Measurements from ENCODE around the gene TMIE.

TMIE gene

DNA sequence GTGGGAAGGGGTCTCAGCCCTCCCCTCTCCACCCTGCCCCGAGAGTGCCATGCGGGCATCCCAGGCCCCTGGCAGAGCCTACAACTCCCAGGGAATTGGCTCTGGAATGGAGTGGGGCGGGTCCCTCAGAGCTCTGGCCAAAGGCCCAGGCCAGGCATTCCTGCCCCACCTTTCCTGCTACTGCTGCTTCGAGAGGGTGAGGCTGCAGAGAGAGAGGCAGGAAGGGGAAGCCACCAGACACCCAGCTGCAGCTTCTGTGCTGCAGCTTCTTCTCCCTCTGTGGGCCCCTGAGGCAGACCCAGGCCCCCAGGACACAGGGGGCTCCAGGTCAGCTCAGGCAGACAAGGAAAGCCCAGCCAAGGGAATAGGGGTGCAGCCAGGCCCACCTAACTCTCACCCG lies 10.4 kb upstream of the TMIE start:
- Histone ChIP-seq H3K27me3 (ENCODE audit: control insufficient read depth, low read length) (peaks cover 22% of the 10 kb centered on the region), H4K20me1 (ENCODE audit: control insufficient read depth, insufficient read depth, low read depth, low read length) (no peaks in the 10 kb centered on the region), H3K4me2 (ENCODE audit: low read length) (no peak overlapping the region), H3K4me1 (ENCODE audit: control insufficient read depth, low read length) (peaks cover 25% of the 10 kb centered on the region), H3K79me2 (ENCODE audit: control insufficient read depth, low read length) (no peaks in the 10 kb centered on the region), H3K9me2 (replicated peaks; ENCODE audit: control insufficient read depth, low read length) (no peaks in the 10 kb centered on the region), H3K36me3 (ENCODE audit: control insufficient read depth, low read length) (no peaks in the 10 kb centered on the region), H3K4me3 (ENCODE audit: low read length) (no peak overlapping the region), H3K27ac (ENCODE audit: low read depth, low read length) (no peak overlapping the region), H3K9me3 (ENCODE audit: control insufficient read depth, insufficient read depth, low read length) (no peaks in the 10 kb centered on the region), H3F3A (ENCODE audit: control insufficient read depth, insufficient read depth) (no peaks in the 10 kb centered on the region)
- TF ChIP-seq CTCF (IDR thresholded peaks at IDR 0.05; ENCODE audit: low read depth, low read length, poor library complexity, severe bottlenecking) = no peak

DNA sequence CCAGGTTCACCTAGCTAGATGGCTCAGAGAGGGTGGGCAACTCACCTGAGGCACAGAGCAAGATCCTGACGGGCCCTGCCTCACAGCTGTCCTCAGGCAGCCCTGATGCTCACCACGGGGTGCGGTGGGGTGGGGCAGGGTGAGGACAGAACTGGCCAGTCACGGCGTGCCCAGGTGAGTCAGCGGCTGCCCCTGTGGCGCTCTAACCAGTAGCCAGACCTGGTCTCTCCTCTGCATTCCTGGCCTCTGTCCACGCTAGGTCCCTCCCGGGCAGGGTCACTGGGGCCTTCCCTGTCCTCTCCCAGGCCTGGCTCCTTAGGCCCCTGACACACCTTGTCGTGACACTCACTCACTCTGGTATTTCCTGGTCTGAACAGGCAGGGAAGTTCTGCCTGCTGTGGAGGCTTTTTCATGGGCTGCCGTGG lies 8.6 kb upstream of the TMIE start:
- H3K36me3 ChIP-seq (ENCODE audit: control insufficient read depth, low read length) = no peaks in the 10 kb centered on the region
- H3K27ac ChIP-seq (ENCODE audit: low read depth, low read length) = no peak overlapping the region
- H3K4me2 ChIP-seq (ENCODE audit: low read length) = peak overlapping the region; percentile 69
- H4K20me1 ChIP-seq (ENCODE audit: control insufficient read depth, insufficient read depth, low read depth, low read length) = no peaks in the 10 kb centered on the region
- 0 out of 2 replicates have a peak overlapping the region, but pooled peaks have one; percentile 63 for H3K4me3 ChIP-seq (ENCODE audit: low read length)
- H3K79me2 ChIP-seq (ENCODE audit: control insufficient read depth, low read length) = no peaks in the 10 kb centered on the region
- H3K4me1 ChIP-seq (ENCODE audit: control insufficient read depth, low read length) = peaks cover 29% of the 10 kb centered on the region
- no peaks in the 10 kb centered on the region for H3K9me2 ChIP-seq (replicated peaks; ENCODE audit: control insufficient read depth, low read length)
- H3F3A ChIP-seq (ENCODE audit: control insufficient read depth, insufficient read depth) = no peaks in the 10 kb centered on the region
- peaks cover 22% of the 10 kb centered on the region for H3K27me3 ChIP-seq (ENCODE audit: control insufficient read depth, low read length)
- H3K9me3 ChIP-seq (ENCODE audit: control insufficient read depth, insufficient read depth, low read length) = no peaks in the 10 kb centered on the region
- no peak for TF ChIP-seq EZH2phosphoT487 (IDR thresholded peaks at IDR 0.05; ENCODE audit: borderline replicate concordance, low read length)
- no peak for TF ChIP-seq CTCF (IDR thresholded peaks at IDR 0.05; ENCODE audit: low read depth, low read length, poor library complexity, severe bottlenecking)

DNA sequence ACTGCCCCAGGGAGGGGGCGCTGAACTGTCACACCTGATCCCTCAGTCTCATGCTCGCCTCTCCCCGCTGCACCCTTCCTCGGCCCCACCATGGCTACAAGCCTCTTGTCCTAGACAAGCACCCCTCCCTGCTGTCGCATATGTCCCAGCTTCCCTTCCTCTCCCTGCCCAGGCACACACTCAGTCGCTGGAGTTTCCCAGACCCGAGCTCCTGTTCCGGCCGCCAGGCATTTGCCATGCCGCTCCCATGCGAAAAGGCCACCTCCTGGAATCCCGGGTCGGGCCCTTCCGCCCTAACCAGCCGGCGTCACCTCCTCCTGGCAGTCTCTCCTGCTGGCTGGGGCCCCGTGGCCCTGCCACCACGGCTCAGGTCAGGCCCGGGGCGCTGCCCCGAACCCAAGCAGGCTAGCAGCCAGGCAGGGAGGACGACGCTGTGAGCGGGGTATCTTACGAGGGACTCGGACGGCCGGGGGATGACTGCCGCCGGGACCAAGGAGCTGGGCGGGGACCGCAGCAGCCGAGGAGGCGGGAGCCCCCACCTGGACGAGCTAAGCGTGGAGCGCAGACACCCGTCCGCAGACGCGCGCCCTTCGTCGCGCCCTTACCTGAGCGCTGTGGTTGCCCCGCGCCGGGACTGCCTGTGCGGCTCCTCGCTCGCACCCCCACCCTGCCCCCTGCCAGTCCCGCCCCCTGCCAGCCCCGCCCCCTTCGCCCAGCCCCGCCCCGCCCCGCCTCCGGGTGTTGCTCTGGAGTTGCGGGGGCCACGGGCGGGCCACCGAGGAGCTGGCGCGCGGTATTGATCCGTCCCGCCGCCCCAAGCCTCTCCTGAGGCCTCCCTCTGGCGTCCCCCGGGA lies 7.9 kb upstream of the TMIE start, which contains the start of gene ALS2CL:
ALS2CL (minus strand) TSS at position 642 of the 854 bp plus-strand sequence. CDS start 4,239 bp downstream, outside the sequence.
- Histone ChIP-seq H3K4me1 (ENCODE audit: control insufficient read depth, low read length) (peaks cover 29% of the 10 kb centered on the region), H3K4me3 (ENCODE audit: low read length) (peak within 1 kb of the TSS; percentile 63), H3K4me2 (ENCODE audit: low read length) (peak within 1 kb of the TSS; percentile 69), H4K20me1 (ENCODE audit: control insufficient read depth, insufficient read depth, low read depth, low read length) (no peaks in the 10 kb centered on the region), H3K79me2 (ENCODE audit: control insufficient read depth, low read length) (no peaks in the 10 kb centered on the region), H3K9me2 (replicated peaks; ENCODE audit: control insufficient read depth, low read length) (no peaks in the 10 kb centered on the region), H3K9me3 (ENCODE audit: control insufficient read depth, insufficient read depth, low read length) (no peaks in the 10 kb centered on the region), H3K27ac (ENCODE audit: low read depth, low read length) (no peak within 1 kb of the TSS), H3K27me3 (ENCODE audit: control insufficient read depth, low read length) (peaks cover 22% of the 10 kb centered on the region), H3F3A (ENCODE audit: control insufficient read depth, insufficient read depth) (no peaks in the 10 kb centered on the region), H3K36me3 (ENCODE audit: control insufficient read depth, low read length) (no peaks in the 10 kb centered on the region)
- peak; percentile 91; the same call in 1 of the 2 replicates for TF ChIP-seq EZH2phosphoT487 (IDR thresholded peaks at IDR 0.05; ENCODE audit: borderline replicate concordance, low read length)
- peak; percentile 14 for TF ChIP-seq CTCF (IDR thresholded peaks at IDR 0.05; ENCODE audit: low read depth, low read length, poor library complexity, severe bottlenecking)
